ENCODE measurements around the gene MAP7D2. TPM values are rescaled to one million over a fixed set of nuclear protein-coding genes. Genes with fewer than 3 reads are reported as not detected.

MAP7D2 gene
- total and polyA plus RNA-seq, 2 experiments from 2014 or later: 0.90 to 1.6 TPM

DNA sequence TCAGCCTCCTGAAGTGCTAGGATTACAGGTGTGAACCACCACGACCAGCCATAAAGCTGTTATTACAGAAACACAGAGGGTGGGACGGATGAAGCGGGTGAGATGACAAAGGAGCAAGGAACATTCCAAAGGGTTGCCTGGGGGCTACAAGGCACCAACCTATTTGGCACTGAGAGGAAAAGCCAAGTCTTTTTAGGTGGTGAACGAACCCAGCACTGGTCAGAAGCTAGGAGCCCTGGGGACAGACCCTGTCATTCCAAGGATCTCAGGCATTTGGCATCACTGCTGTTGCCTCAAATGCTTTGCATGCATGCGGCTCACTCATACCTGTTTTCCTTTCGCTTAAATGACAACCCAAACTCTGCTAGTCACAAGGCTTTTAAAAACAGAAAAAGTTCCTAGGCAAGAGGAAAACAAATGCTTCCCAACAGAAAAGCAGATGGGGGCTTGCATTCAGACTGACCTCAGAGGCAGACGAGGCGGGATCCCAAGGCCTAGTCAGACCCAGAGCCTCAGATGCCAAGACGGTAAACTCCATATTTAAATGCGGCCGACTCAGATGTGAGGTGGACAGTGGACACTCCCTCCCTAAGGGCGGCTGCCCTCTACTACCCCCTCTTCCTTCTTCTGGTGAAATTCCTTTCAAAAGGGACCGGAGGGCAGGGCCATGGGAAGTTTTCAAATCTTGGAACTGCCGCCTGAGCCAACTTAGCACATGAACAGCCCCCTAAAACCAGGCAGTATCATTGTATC is 4.5 kb downstream of the MAP7D2 start (continued):
- TF ChIP-seq EZH2 (IDR thresholded peaks at IDR 0.05; ENCODE audit: low read depth, unreplicated experiment): no peak
- TF ChIP-seq, protein P1, sequence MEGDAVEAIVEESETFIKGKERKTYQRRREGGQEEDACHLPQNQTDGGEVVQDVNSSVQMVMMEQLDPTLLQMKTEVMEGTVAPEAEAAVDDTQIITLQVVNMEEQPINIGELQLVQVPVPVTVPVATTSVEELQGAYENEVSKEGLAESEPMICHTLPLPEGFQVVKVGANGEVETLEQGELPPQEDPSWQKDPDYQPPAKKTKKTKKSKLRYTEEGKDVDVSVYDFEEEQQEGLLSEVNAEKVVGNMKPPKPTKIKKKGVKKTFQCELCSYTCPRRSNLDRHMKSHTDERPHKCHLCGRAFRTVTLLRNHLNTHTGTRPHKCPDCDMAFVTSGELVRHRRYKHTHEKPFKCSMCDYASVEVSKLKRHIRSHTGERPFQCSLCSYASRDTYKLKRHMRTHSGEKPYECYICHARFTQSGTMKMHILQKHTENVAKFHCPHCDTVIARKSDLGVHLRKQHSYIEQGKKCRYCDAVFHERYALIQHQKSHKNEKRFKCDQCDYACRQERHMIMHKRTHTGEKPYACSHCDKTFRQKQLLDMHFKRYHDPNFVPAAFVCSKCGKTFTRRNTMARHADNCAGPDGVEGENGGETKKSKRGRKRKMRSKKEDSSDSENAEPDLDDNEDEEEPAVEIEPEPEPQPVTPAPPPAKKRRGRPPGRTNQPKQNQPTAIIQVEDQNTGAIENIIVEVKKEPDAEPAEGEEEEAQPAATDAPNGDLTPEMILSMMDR (conservative IDR thresholded peaks at IDR 0.05; ENCODE audit: low read depth in 2 of 2): no peak
- TF ChIP-seq JUNB (IDR thresholded peaks at IDR 0.05; ENCODE audit: unreplicated experiment): no peak
- TF ChIP-seq, protein P2, sequence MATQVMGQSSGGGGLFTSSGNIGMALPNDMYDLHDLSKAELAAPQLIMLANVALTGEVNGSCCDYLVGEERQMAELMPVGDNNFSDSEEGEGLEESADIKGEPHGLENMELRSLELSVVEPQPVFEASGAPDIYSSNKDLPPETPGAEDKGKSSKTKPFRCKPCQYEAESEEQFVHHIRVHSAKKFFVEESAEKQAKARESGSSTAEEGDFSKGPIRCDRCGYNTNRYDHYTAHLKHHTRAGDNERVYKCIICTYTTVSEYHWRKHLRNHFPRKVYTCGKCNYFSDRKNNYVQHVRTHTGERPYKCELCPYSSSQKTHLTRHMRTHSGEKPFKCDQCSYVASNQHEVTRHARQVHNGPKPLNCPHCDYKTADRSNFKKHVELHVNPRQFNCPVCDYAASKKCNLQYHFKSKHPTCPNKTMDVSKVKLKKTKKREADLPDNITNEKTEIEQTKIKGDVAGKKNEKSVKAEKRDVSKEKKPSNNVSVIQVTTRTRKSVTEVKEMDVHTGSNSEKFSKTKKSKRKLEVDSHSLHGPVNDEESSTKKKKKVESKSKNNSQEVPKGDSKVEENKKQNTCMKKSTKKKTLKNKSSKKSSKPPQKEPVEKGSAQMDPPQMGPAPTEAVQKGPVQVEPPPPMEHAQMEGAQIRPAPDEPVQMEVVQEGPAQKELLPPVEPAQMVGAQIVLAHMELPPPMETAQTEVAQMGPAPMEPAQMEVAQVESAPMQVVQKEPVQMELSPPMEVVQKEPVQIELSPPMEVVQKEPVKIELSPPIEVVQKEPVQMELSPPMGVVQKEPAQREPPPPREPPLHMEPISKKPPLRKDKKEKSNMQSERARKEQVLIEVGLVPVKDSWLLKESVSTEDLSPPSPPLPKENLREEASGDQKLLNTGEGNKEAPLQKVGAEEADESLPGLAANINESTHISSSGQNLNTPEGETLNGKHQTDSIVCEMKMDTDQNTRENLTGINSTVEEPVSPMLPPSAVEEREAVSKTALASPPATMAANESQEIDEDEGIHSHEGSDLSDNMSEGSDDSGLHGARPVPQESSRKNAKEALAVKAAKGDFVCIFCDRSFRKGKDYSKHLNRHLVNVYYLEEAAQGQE (IDR thresholded peaks at IDR 0.05; ENCODE audit: unreplicated experiment): no peak
- no peak for TF ChIP-seq STAT1 (IDR thresholded peaks at IDR 0.05; ENCODE audit: unreplicated experiment)

DNA sequence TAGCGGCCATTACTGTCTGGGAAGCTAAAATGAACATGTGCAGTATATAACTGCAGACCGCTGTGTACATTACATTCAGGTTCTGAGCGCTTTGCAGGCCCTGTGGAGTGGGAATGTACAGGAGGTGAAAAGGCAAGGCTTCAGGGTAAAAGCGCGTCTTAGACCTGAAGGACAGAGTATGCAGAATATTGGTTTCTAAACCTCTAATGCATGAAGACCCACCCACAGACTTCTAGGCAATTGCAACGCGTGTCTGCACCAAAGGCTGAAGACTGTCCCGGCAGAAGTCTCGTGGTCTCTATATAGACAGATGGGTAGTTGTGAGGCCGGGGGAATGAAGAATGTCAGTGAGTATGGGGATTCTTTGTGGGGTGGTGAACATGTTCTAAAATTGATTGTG is 5.4 kb downstream of the MAP7D2 start:
- no peak overlapping the region for H3K27ac ChIP-seq (ENCODE audit: low read depth)
- H3K9me3 Mint-ChIP-seq: no peaks in the 10 kb centered on the region
- H3K9me2 ChIP-seq (ENCODE audit: insufficient read depth): no peaks in the 10 kb centered on the region
- no peaks in the 10 kb centered on the region for H3K79me2 ChIP-seq (replicated peaks; ENCODE audit: insufficient read depth)
- no peak for DNase-seq (ENCODE audit: low spot score)
- H3K4me1 ChIP-seq (ENCODE audit: insufficient read depth): no peaks in the 10 kb centered on the region
- H3K4me1 Mint-ChIP-seq: peaks cover 11% of the 10 kb centered on the region; the same call in 2 of the 3 replicates
- no peak overlapping the region for H2AFZ ChIP-seq
- H4K20me1 ChIP-seq (replicated peaks; ENCODE audit: insufficient read depth): no peaks in the 10 kb centered on the region
- H3K27me3 ChIP-seq (ENCODE audit: insufficient read depth): peaks cover 20% of the 10 kb centered on the region
- ATAC-seq: no peak
- TF ChIP-seq STAT1 (IDR thresholded peaks at IDR 0.05; ENCODE audit: unreplicated experiment) (no peak), EZH2 (IDR thresholded peaks at IDR 0.05; ENCODE audit: low read depth, unreplicated experiment) (no peak), POLR2AphosphoS5 (IDR thresholded peaks at IDR 0.05; ENCODE audit: low read depth) (no peak), ZNF331 (CRISPR knock-in tag; IDR thresholded peaks at IDR 0.05; ENCODE audit: low read depth) (no peak)
- TF ChIP-seq, protein P3, sequence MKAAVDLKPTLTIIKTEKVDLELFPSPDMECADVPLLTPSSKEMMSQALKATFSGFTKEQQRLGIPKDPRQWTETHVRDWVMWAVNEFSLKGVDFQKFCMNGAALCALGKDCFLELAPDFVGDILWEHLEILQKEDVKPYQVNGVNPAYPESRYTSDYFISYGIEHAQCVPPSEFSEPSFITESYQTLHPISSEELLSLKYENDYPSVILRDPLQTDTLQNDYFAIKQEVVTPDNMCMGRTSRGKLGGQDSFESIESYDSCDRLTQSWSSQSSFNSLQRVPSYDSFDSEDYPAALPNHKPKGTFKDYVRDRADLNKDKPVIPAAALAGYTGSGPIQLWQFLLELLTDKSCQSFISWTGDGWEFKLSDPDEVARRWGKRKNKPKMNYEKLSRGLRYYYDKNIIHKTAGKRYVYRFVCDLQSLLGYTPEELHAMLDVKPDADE (IDR thresholded peaks at IDR 0.05): no peak
- peaks cover 9% of the 10 kb centered on the region for H3K27me3 Mint-ChIP-seq (ENCODE audit: insufficient read depth, low read depth, poor library complexity)
- no peak overlapping the region for H3K4me3 Mint-ChIP-seq
- no peaks in the 10 kb centered on the region for H3K36me3 Mint-ChIP-seq (ENCODE audit: low read depth)
- no peaks in the 10 kb centered on the region for H3K36me3 ChIP-seq (ENCODE audit: insufficient read depth)
- no peak overlapping the region for H3K4me2 ChIP-seq
- H3K4me3 ChIP-seq: no peak overlapping the region
- H3F3A ChIP-seq (replicated peaks; ENCODE audit: low read depth): no peaks in the 10 kb centered on the region
- no peak overlapping the region for H3K27ac Mint-ChIP-seq
